Bronchial epithelial cell (primary cell): ENCODE data around the gene USP13. TPM values are rescaled to one million over a fixed set of nuclear protein-coding genes. Genes with fewer than 3 reads are reported as not detected.

Source experiments
- DNase-seq: peaks from one replicate; pipeline ENCODE4 v3.0.0-alpha.2; 2010; ENCODE audit warnings: low read depth
- FAIRE-seq: peaks from 2 replicates; lab custom pipeline; 2011; peaks lifted over from hg19 to GRCh38; lab: Jason Lieb, UNC
- H3K27me3 ChIP-seq: 2 replicates; pipeline ENCODE4 v1.5.1; 2011; ENCODE audit warnings: low read length; ENCODE audit not compliant: control insufficient read depth, insufficient read depth
- H3K36me3 ChIP-seq: 2 replicates; pipeline ENCODE4 v1.5.1; 2011; ENCODE audit warnings: low read length; ENCODE audit not compliant: control insufficient read depth, insufficient read depth
- H3K4me3 ChIP-seq: 2 replicates; pipeline ENCODE4 v1.5.1; 2011; ENCODE audit warnings: mild to moderate bottlenecking, low read depth, low read length, control low read depth
- CTCF ChIP-seq: IDR thresholded peaks from 2 replicates; pipeline ENCODE4 v1.5.1; 2011; ENCODE audit warnings: mild to moderate bottlenecking, moderate library complexity, low read length, control low read depth, inconsistent platforms; ENCODE audit not compliant: insufficient read depth, severe bottlenecking
- total RNA-seq: library from RNA; depleted of rRNA; stranded (reverse); fragments of >200 nt; gene quantifications from 2 replicates; pipeline ENCODE4 v1.2.1, GENCODE V29; 2014

USP13 gene
- total RNA-seq, 1 donor from 2014 or later: 0.79 TPM

- FAIRE-seq (no peak), DNase-seq (no peak)
- no peak for TF ChIP-seq CTCF
Measured at GRCh38 chr3:179833294-179833693, 180.5 kb downstream of the USP13 start.

GRCh38 chr3:179837374-179837773, 184.5 kb downstream of the USP13 start:
- no peak for FAIRE-seq
- Histone ChIP-seq H3K4me3 (no peak overlapping the region), H3K36me3 (no peaks in the 10 kb centered on the region), H3K27me3 (no peaks in the 10 kb centered on the region)
- TF ChIP-seq CTCF: no peak
- DNase-seq: peak; percentile 10

More at GRCh38 chr3:179833294-179833693, 180.5 kb downstream of the USP13 start:
- Histone ChIP-seq H3K36me3 (no peaks in the 10 kb centered on the region), H3K4me3 (no peak overlapping the region), H3K27me3 (no peaks in the 10 kb centered on the region)

Other genes with a start within 250 kb of the USP13 start
- 10.9 and 15.8 TPM in 2 replicates for gene GNB4, start 201.6 kb upstream of the USP13 start, total RNA-seq
- 64.6 and 90.8 TPM in 2 replicates for gene ACTL6A, start 90.1 kb upstream of the USP13 start, total RNA-seq
- gene MRPL47, start 48.4 kb upstream of the USP13 start, total RNA-seq: 42.9 and 50.4 TPM in 2 replicates
- 92.9 and 142 TPM in 2 replicates for gene NDUFB5, start 48.2 kb upstream of the USP13 start, total RNA-seq